ENCODE results near the gene GRIN2A.

DNA sequence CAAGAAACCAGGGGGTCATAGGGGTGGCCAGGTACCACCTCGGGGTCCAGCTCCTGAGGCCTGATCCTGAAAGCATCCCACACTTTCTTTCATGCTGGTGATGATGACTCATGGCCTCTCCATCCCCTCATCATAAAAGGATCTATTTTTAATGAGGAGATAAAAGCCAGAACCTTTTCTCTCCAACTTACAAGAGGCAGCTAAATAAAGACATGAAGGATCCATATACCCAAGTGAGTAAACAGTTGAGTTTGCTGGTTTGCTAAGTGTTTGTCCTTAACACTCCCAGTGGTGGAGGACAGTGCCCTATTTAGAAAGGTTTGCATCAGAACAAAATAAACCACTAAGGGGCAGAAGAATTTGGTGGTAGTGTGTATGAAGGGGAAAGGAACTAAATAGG lies 383.8 kb downstream of the GRIN2A start:
- TF ChIP-seq POLR2A (IDR thresholded peaks at IDR 0.05), result no peak
- TF ChIP-seq, protein P1, sequence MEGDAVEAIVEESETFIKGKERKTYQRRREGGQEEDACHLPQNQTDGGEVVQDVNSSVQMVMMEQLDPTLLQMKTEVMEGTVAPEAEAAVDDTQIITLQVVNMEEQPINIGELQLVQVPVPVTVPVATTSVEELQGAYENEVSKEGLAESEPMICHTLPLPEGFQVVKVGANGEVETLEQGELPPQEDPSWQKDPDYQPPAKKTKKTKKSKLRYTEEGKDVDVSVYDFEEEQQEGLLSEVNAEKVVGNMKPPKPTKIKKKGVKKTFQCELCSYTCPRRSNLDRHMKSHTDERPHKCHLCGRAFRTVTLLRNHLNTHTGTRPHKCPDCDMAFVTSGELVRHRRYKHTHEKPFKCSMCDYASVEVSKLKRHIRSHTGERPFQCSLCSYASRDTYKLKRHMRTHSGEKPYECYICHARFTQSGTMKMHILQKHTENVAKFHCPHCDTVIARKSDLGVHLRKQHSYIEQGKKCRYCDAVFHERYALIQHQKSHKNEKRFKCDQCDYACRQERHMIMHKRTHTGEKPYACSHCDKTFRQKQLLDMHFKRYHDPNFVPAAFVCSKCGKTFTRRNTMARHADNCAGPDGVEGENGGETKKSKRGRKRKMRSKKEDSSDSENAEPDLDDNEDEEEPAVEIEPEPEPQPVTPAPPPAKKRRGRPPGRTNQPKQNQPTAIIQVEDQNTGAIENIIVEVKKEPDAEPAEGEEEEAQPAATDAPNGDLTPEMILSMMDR (IDR thresholded peaks at IDR 0.05), result no peak

Measured in body of pancreas (tissue), 4 donors.